Measurements from ENCODE around the gene ADGRB3.

The ADGRB3 gene

DNA sequence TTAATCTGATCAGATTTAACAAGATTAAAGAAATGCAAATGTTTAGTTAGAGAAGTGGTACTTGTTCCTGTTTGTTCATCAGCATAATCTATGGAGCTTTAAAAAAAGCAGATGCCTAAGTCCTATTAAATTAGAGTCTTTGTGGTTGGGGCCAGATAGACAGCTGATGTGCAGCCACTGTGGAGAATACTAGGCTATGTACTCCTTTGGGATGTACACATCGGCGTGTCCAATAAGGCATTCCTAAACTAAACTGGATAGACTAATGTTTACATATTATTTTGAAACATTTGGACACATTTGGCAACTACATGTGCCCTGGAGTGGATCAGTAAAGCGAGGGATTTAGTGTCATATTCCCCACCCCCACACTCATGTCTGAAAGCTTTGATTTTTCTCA, 702.2 kb downstream of the ADGRB3 start:
- Histone ChIP-seq H3K79me2 (ENCODE audit: low read length) (no peaks in the 10 kb centered on the region), H3K4me1 (ENCODE audit: low read length) (no peaks in the 10 kb centered on the region), H3K27me3 (replicated peaks; ENCODE audit: insufficient read depth, low read length) (no peaks in the 10 kb centered on the region), H2AFZ (ENCODE audit: low read length) (no peak overlapping the region), H3K9me3 (replicated peaks; ENCODE audit: insufficient read depth, low read length) (no peaks in the 10 kb centered on the region), H3K9me2 (replicated peaks; ENCODE audit: insufficient read depth, low read length) (no peaks in the 10 kb centered on the region), H4K20me1 (ENCODE audit: insufficient read depth, low read length) (no peaks in the 10 kb centered on the region), H3F3A (ENCODE audit: insufficient read depth, low read length) (no peaks in the 10 kb centered on the region), H3K27ac (ENCODE audit: low read length) (no peak overlapping the region), H3K9ac (ENCODE audit: low read length) (no peak overlapping the region), H3K4me2 (ENCODE audit: low read depth, low read length) (no peak overlapping the region), H3K36me3 (replicated peaks; ENCODE audit: insufficient read depth, low read length) (no peaks in the 10 kb centered on the region), H3K4me3 (ENCODE audit: low read length) (no peak overlapping the region)
- DNase-seq: no peak
- TF ChIP-seq EZH2 (optimal IDR thresholded peaks at IDR 0.05; ENCODE audit: low read depth, low read length) (no peak), EZH2phosphoT487 (IDR thresholded peaks at IDR 0.05; ENCODE audit: low read length) (no peak)
- TF ChIP-seq, protein P1, sequence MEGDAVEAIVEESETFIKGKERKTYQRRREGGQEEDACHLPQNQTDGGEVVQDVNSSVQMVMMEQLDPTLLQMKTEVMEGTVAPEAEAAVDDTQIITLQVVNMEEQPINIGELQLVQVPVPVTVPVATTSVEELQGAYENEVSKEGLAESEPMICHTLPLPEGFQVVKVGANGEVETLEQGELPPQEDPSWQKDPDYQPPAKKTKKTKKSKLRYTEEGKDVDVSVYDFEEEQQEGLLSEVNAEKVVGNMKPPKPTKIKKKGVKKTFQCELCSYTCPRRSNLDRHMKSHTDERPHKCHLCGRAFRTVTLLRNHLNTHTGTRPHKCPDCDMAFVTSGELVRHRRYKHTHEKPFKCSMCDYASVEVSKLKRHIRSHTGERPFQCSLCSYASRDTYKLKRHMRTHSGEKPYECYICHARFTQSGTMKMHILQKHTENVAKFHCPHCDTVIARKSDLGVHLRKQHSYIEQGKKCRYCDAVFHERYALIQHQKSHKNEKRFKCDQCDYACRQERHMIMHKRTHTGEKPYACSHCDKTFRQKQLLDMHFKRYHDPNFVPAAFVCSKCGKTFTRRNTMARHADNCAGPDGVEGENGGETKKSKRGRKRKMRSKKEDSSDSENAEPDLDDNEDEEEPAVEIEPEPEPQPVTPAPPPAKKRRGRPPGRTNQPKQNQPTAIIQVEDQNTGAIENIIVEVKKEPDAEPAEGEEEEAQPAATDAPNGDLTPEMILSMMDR (IDR thresholded peaks at IDR 0.05; ENCODE audit: low read length): no peak

DNA sequence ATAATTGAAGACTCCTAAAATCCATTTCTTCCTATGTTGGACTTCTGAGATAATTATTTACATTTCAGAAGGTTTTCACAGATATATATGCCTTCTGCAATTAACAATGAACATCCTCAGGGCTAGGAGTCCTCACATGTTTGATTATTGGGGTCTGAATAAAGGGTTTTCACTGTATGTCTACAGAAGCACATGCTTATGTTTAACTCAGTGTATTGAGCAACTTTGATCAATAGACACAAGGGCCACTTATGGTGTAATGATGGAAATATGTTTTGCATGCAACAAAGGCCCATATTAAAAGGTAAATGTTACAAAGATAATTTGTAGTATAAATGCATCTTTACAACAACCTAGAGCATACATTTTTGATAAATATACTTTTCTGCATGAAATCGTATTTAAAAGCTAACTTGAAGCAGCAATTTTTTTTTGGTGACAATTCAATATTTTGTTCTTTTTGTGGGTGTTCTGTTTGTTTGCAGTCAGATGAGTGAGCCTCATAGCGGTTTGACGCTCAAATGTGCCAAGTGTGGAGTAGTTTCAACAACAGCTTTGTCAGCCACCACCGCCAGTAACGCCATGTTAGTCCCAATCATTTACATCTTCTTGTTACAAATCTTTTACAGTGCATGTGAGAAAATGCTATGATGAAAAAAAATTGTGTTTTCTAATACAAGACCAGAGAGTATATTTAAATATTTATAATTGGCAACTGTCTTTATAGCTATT, 703.5 kb downstream of the ADGRB3 start:
- no peaks in the 10 kb centered on the region for H3K36me3 ChIP-seq (replicated peaks; ENCODE audit: insufficient read depth, low read length)
- no peak overlapping the region for H3K9ac ChIP-seq (ENCODE audit: low read length)
- no peaks in the 10 kb centered on the region for H3K4me1 ChIP-seq (ENCODE audit: low read length)
- no peaks in the 10 kb centered on the region for H3F3A ChIP-seq (ENCODE audit: insufficient read depth, low read length)
- H3K4me2 ChIP-seq (ENCODE audit: low read depth, low read length): no peak overlapping the region
- no peaks in the 10 kb centered on the region; the same call in 1 of the 2 replicates for H3K9me3 ChIP-seq (replicated peaks; ENCODE audit: insufficient read depth, low read length)
- H3K27me3 ChIP-seq (replicated peaks; ENCODE audit: insufficient read depth, low read length): no peaks in the 10 kb centered on the region
- no peaks in the 10 kb centered on the region for H3K9me2 ChIP-seq (replicated peaks; ENCODE audit: insufficient read depth, low read length)
- no peaks in the 10 kb centered on the region for H3K79me2 ChIP-seq (ENCODE audit: low read length)
- TF ChIP-seq EZH2 (optimal IDR thresholded peaks at IDR 0.05; ENCODE audit: low read depth, low read length) (no peak), EZH2phosphoT487 (IDR thresholded peaks at IDR 0.05; ENCODE audit: low read length) (no peak)
- TF ChIP-seq, protein P1 (IDR thresholded peaks at IDR 0.05; ENCODE audit: low read length): no peak
- no peaks in the 10 kb centered on the region for H4K20me1 ChIP-seq (ENCODE audit: insufficient read depth, low read length)
- H2AFZ ChIP-seq (ENCODE audit: low read length): no peak overlapping the region
- H3K4me3 ChIP-seq (ENCODE audit: low read length): no peak overlapping the region
- no peak overlapping the region for H3K27ac ChIP-seq (ENCODE audit: low read length)
- no peak for DNase-seq

DNA sequence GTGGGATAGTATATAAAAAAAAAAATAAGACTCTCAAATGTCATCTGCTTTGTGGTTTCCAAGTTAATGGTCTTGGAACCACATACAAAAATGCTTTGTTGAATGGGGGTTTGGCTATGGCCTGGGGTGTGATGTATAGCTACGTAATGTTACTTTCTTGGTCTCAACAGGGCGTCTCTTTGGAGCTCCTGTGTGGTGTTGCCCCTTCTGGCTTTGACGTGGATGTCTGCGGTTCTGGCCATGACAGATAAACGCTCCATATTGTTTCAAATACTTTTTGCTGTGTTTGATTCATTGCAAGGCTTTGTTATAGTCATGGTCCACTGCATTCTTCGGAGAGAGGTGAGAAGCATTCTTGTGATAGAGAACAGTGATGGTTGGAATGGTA, 704.1 kb downstream of the ADGRB3 start:
- no peak for DNase-seq
- no peak overlapping the region for H3K4me2 ChIP-seq (ENCODE audit: low read depth, low read length)
- TF ChIP-seq EZH2phosphoT487 (IDR thresholded peaks at IDR 0.05; ENCODE audit: low read length) (no peak), EZH2 (optimal IDR thresholded peaks at IDR 0.05; ENCODE audit: low read depth, low read length) (no peak)
- TF ChIP-seq, protein P1 (IDR thresholded peaks at IDR 0.05; ENCODE audit: low read length): no peak

More for the DNA sequence above, 704.1 kb downstream of the ADGRB3 start:
- Histone ChIP-seq H3F3A (ENCODE audit: insufficient read depth, low read length) (no peaks in the 10 kb centered on the region), H3K9me2 (replicated peaks; ENCODE audit: insufficient read depth, low read length) (no peaks in the 10 kb centered on the region), H3K79me2 (ENCODE audit: low read length) (no peaks in the 10 kb centered on the region), H3K9me3 (replicated peaks; ENCODE audit: insufficient read depth, low read length) (no peaks in the 10 kb centered on the region; the same call in 1 of the 2 replicates), H3K27ac (ENCODE audit: low read length) (no peak overlapping the region), H2AFZ (ENCODE audit: low read length) (no peak overlapping the region), H3K27me3 (replicated peaks; ENCODE audit: insufficient read depth, low read length) (no peaks in the 10 kb centered on the region), H3K9ac (ENCODE audit: low read length) (no peak overlapping the region), H4K20me1 (ENCODE audit: insufficient read depth, low read length) (no peaks in the 10 kb centered on the region), H3K4me3 (ENCODE audit: low read length) (no peak overlapping the region), H3K36me3 (replicated peaks; ENCODE audit: insufficient read depth, low read length) (no peaks in the 10 kb centered on the region), H3K4me1 (ENCODE audit: low read length) (no peaks in the 10 kb centered on the region)
